PC-9 (cell line): Measurements from ENCODE around the gene CCR4.

Experiments used
- EZH2 ChIP-seq: fragments of 200-600 bp; sonication (generic); IDR thresholded peaks from 2 replicates; pipeline ENCODE4 v1.8.0; 2017; ENCODE audit warnings: antibody characterized with exemption, low read depth
- TF ChIP-seq, protein P1 (sequence below): fragments of 200-600 bp; sonication (generic); conservative IDR thresholded peaks from 2 replicates; pipeline ENCODE4 v1.6.1; 2017; ENCODE audit warnings: mixed run types, antibody characterized with exemption, mild to moderate bottlenecking, moderate library complexity

GRCh38 chr3:32983124-32983523 lies 31.7 kb downstream of the CCR4 start:
- TF ChIP-seq, protein P1, sequence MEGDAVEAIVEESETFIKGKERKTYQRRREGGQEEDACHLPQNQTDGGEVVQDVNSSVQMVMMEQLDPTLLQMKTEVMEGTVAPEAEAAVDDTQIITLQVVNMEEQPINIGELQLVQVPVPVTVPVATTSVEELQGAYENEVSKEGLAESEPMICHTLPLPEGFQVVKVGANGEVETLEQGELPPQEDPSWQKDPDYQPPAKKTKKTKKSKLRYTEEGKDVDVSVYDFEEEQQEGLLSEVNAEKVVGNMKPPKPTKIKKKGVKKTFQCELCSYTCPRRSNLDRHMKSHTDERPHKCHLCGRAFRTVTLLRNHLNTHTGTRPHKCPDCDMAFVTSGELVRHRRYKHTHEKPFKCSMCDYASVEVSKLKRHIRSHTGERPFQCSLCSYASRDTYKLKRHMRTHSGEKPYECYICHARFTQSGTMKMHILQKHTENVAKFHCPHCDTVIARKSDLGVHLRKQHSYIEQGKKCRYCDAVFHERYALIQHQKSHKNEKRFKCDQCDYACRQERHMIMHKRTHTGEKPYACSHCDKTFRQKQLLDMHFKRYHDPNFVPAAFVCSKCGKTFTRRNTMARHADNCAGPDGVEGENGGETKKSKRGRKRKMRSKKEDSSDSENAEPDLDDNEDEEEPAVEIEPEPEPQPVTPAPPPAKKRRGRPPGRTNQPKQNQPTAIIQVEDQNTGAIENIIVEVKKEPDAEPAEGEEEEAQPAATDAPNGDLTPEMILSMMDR: no peak
- no peak for TF ChIP-seq EZH2
